HG03025 (cell line): Measurements from ENCODE around the gene RGS6.

ENCODE experiments used
- ATAC-seq: cut with Tn5 transposase; IDR thresholded peaks from one replicate; pipeline ENCODE4 v1.9.1; 2021; ENCODE audit warnings: mild to moderate bottlenecking, moderate library complexity; ENCODE audit not compliant: unreplicated experiment, low FRiP score

The RGS6 gene

DNA sequence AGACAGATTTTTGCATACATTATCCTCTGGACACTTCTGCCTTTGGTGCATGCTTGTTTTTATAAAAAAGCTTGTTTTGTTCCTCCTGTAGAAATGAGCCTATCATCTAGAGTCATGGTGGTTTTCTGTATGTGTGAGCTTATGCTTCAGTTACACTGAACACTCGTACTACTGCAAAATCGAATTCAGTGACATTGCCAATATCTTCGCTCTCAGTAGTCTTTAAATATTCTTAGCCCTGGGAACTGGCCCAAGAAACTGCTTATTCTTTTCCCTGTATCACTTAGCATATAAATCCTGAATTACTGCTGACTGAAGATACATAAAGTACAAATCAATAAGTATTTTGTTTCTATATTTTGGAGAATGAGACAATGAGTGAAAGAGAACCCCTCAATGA, 70.5 kb downstream of the RGS6 start:
- no peak for ATAC-seq

DNA sequence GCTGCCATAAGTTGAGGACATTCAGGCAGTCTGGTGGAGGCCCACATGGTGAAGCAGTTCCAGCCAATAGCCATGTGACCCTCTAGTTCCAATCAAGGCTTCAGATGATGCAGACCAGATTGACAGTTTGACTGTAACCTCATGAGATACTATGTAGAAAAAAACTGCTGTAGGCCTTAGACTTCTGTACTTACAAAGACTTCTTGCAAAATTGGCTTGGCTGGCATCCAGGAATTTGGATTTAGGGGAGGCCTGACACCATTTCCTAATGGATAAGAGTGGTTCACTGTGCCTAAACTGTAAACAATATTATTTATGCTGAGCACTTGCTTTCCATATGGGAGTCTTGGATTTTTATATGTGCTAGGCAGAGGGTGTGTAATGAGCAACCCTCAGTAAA, 76.4 kb downstream of the RGS6 start:
- ATAC-seq = no peak

DNA sequence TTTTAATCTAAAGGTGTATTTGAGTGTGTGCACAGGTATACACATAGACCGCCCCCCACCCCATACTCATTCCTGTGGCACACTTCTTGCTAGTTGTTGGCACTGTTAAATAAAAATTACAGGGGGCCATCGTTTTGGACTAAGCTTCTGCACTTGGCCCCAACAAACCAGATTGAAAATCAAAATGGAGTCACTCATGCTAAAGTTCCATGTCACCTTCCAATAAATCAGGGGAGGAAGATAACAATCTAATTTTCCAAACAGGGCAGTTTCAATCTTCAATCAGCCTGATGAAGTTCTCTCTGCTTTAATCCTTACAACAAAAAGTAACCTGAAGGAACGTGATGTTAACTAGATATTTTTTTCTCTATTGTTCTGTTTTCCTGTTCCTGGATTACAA, 78.2 kb downstream of the RGS6 start:
- no peak for ATAC-seq

DNA sequence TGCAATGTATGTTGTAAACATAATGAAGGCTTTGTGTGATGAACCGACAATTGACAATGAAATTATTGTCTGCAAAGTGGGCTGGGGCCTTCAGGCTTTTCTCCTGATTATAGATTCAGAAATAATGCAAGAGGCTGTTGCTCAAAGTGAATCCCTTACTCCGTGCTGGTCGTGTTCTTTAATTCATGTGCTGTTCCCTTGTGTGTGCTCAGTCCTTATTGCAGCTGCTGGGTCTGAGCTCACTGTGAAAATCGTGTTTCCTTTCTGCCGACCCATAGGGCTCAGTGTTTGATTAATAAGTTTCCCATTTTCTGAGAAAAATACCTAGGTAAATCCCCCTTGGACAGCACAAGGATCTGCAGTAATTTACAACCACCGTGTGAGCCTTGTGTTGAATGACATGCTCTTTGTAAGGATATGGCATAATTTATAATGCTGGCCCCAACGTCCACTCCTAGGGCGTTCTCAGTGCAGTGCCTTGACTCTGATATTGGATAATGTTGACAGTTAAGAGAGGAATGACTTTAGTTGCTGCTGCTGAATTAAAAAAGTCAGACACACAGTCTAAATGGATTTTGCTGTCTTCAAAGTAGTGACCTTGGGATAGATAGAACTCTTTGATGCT, 81.6 kb downstream of the RGS6 start:
- ATAC-seq = no peak

DNA sequence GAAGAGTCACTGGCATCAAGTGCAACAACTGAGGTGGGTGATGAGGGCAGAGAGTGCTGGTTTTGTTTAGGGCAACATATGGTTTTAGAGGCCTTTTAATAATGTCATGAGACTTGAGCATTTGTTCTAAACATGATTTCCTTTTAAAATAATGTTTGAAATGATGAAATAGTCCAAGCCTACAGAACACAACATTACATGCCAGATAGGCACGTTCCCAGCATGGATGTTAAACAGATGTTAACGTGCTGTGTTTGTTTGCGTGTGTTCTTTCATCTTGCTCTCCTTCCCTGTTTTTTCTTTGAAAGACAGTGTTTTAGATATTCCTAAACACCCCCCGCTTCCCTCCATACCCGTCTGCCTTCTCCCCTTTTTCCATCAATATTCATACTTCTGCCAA, 82.3 kb downstream of the RGS6 start:
- no peak for ATAC-seq

DNA sequence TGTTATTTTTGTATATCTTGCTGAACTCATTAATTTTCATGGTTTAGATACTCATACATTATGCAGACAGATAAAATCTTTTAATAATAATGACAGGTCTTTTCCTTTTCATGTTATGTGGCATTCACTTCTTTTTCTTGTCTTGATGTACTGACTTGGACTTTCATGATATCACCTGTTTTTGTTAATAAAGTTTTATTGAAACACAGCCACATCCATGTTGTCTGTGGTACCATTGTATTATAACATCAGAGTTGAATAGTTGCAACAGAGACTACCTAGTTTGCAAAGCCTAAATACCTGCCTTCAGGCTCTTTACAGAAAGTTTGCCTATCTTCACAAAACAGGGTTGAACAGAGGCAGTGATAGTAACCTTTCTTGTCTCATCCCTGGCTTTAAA, 85.1 kb downstream of the RGS6 start:
- ATAC-seq = no peak

DNA sequence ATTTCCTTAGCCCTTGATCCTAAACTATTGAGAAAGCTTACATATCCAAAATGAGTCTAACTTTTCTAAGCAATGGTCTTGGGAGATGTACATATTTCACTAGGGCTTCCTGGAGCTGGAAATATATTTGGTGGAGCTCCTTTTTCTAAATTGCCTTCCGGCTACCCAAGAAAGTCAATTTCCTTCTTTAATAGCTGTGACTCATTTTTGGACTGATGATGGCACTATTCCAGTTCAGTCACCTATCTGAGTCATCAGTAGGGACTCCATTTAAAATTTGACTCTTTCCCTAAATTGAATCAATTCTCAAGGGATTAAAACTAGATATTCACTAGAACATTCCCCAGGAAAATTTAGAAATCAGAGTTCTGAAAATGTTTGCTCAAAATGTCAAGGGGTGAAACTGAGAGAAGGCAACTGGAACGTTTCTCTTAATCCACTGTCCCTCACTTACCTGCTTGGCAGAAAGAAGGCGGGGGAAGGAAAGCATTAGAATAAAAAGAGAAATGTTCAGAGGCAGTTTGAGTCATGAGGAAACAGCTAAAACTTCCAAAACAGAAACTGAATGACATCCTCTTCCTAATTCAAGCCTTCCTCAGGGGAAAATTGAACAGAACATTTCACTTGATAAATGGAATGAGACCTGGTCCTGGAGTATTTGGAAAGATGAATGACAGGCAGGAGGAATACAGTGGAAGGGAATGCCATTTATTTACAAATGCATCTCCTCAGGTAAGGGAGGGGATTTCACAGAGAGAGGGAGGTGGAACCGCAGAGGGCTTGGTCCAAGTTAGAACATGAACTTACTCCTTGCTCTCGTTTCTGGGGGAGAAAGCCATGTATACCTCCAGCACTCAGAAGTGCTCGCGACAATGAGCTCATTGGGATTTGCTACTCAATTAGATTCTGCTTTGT, 91.2 kb downstream of the RGS6 start:
- no peak for ATAC-seq

DNA sequence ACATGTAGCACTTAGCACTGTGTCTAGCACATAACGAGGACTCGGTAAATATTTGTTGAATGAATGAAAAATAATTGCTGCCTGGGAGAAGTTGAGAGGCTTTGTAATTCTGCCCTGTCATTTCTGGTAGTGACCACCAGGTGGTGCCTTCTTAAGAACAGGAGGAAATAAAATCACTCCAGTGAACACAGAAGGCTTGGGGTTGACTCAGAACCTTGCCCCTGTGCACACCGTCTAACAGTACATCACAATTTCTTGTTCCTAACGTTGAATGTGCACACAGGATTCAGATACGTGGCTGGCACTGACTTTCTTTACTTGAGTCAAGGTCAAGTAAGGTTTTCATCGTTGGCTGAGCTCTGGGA, 91.8 kb downstream of the RGS6 start:
- ATAC-seq = no peak

DNA sequence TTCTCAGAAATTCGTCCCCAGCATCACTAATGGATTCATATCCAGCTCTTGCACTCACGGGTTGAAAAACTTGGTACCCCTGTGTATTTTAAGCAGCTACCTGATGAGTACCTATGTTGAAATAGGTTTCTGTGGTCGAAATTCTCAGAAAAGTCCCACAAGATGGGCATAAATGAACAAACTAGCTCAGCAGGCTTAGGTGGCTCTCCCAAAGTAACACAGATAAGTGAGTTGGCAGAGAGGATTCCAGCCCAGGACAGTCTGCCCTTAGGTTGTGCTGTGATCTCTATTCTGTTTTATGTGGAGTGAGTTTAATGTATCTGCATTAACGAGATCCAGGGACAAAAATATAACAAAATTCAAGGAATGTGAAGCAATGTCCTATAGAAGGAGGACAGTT, 92.3 kb downstream of the RGS6 start:
- no peak for ATAC-seq

DNA sequence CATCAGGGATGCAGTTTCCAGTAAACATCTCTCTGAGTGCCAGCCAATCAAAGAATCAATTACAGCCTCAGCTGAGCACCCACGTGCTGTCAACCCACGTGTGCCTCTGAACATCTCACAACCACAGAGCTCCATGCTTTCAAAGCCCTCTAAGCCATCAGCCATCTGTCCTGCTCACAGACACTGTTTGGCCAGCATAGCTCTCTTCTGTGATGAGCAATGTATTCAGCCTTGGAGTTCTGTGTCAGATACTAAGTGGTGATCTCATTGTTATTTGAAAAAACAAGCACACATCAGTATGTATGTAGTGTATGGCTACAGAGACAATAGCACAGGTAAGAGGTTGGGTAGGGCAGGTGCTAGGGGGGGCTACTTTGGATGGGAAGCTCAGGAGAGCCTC, 94.3 kb downstream of the RGS6 start:
- ATAC-seq = no peak

DNA sequence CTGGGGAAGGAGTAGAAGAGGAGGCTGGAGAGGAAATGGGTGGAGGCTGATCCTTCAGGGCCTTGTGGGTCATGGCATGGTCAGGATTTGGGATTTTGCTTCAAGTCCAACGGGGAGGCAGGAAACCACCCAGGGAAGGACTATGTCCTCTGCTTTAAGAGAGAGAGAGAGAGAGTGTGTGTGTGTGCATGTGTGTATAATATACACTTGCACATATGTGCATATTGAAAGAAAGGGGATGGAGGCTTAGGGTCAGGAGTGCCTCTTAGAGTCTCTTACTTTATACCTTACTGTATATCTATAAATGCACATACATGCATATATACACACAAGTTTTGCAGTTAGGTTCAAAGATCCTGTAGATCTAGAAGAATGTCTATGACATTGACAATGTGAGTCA, 94.8 kb downstream of the RGS6 start:
- ATAC-seq = no peak

DNA sequence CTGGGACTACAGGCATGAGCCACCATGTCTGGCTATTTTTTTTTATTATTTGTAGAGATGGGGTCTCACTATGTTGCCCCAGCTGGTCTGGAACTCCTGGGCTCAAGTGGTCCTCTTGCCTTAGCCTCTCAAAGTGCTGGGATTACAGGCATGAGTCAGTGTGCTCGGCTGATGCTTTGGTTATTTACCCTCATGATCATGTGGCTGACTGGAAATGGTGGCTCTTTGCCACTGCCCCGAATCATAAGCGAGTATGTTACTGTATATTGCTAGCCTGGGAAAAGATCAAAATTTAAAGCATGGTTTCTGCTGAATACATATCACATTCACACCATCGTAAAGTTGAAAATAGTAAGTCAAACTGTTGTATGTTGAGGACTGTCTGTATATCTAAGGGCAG, 101.1 kb downstream of the RGS6 start:
- no peak for ATAC-seq

DNA sequence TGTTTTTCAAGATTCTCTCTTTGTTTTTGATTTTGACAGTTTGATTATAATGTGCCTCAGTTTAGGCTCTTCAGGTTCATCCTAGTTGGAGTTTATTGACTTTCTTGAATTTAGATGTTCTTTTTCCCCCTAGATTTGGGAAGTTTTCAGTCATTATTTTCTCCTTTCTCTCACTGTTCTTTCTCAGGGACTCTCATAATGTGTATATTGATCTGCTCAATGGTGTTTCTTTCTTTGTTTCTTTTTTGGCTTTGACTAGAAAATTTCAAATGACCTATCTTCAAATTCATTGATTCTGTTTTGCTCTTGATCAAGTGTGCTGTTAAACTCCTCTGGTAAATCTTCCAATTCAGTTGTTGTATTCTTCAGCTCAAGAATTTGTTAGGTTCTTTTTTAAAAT, 108.3 kb downstream of the RGS6 start:
- no peak for ATAC-seq

DNA sequence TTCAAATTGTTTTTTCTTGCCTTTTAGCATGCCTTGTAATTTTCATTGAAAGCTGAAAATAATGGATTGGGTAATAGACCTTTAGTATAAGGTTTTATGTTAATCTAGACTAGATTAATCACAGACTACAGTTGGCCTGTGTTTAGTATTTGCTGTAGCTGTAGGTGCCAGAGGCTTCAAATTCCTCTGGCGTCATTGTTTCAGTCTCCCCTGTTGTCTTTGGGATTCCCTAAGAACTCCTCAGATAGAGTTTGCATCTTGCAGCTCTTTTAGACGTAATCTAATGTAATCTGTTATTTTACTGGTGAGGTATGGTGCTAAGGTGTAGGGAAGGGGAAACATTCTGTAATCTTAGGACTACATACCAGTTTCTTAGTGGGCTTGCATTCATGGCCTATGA, 113.0 kb downstream of the RGS6 start:
- no peak for ATAC-seq

DNA sequence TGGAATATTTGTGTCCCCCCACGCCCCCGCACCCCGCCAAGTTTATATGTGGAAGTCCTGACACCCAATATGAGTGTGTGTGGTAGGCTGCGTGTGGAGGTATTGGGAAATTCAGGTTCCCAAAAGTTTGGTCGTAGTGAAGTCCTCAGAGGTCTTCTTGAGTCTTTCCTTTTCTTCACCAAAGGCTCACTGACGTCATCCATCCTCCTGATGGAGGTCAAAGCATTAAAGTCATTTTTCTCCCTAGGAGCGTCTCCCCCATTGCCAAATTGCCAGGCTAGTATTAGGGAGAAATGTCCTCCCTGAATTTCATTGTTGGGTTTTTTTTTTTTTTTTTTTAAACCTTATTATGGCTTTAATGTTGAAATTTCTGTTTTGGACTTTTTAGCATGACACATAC, 113.7 kb downstream of the RGS6 start:
- ATAC-seq = no peak

DNA sequence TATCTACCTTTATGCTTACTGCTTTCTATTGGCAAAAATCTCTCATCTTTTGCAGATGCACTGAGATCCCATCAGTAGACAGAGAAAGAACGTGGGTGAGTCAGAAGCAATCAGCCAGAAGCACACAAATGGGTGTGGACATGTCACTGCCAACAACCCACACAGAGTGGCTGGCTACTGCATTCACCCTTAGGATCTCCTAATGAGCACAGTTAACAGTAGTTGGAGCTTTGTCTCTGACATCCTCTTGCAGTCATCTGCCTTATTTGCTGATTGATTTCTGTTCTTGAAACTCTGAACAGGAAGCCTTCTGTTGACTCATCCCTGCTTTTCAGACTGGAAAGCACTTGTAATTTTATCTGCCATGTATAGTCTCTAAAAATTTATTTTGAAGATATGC, 117.2 kb downstream of the RGS6 start:
- ATAC-seq = no peak

DNA sequence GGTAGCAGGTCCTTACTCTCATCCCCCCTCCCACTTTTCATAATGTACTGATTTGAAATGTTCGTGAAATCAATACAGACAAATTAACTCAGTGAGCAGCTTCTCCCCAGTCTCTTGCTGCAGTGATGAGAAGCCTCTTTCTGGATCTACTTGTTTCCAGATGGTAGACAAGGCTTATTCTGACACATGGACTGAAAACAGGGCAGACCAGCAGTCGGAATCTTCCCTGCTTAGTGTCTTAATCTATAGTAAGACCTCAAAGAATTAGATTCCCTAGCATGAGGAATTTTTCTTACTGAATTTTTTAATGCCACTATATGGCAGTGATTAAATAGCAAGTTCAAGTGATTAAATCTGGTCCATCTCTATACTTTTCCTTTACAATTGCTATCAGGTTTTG, 120.1 kb downstream of the RGS6 start:
- no peak for ATAC-seq

DNA sequence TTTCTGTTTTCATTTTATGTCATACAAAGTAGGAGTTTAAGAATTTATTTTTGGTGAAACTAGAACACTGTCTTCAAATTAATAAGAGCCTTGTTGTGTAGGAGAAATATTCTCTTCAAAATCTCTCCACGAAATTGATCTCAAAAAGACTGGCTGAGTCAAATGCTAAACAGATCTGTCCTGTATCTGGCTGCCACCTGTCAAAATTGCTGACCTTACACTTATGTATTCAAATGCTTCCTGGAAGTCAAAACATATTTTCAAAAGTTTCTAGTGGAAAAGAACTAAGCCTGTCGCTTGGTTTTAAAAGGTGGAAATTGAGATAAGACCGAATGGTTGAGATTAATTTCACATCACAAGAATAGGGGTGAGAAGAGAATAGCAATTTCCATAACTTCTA, 121.4 kb downstream of the RGS6 start:
- ATAC-seq = no peak

DNA sequence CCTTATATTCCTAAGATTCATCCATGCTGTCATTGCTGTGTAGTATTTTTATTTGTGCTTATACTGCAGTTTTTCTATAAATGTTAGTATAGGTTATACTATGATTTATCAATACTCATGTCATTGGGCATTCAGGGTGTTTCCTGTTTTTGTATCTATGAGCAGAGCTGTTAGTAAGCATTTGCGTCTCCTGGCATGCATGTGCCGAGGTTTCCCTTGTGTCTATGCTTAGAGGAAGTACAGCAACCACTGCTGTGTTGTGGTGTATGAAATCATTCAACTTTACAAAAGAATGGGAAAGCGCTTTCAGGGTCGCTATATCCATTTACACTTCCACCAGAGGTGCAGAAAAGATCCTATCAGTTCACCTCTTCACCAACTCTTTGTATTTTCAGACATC, 122.7 kb downstream of the RGS6 start:
- ATAC-seq = no peak

DNA sequence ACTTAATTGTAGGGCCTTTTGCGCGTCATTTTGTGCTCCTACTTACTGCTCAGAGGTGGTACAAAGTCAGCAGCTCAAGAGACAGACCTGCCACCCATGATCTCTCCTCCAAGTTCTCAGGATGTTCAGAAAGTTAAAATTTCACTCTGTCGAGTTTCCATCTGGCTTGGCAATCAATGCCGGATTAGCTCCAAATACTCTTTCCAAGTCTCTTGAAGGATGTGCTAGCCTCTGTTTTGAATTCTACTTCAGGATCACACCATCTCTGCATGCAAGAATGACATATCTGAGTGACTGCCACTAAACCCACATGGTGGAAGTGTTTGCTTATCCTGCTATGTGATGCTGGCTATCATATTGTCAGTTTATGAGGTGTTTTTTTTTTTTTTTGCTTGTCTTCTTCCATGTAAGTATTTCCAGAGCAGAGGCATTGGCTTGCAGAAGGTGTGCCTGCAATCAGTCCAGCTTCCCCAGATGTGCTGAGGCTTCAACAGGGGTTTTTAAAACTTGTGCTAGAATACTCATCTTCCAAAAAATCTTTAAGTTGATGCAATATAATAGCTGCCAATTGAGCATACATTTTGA, 125.6 kb downstream of the RGS6 start:
- ATAC-seq = no peak

DNA sequence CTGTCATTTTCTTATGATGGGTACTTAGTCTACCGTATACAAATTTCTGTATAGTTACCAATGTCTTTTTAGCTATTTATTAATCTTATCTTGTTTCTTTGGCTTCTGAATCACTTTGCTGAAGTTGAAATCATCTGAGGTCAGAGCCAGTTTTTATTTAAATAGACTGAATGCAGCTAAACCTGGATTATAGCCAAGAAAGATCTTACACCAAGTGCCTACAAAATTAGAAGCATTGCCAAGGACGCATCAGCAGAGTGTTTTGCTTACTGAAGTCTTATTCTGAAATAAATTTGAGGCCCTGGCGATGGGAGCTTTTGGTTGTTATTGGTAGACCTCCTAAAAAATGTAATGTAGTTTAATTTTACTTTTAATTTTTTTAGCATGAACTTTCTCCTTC, 128.2 kb downstream of the RGS6 start:
- ATAC-seq = no peak

DNA sequence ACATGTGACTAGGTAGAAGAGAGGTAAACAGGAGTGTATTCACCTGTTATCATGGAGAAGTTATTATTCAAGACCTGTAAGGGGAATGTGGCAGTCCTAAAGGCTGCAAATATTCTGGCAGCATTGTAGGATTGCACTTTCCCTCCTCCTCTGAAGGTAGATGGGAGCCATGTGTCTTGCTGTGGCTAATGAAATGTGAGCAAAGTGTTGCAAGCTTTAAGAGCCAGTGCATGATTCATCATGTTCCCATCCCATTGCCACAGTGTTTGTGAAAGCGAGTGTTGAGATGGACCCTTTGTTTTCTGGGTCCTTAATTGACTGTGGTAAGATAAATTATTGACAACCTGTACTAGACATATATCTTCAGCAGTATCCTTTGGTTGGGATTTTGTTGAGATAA, 128.7 kb downstream of the RGS6 start:
- no peak for ATAC-seq
